GM19397 (cell line): ENCODE measurements around the gene IL12A.
A peak's percentile ranks its signal among the peaks of the same experiment; 100 is the strongest.

Source experiments
- ATAC-seq: cut with Tn5 transposase; IDR thresholded peaks from one replicate; pipeline ENCODE4 v1.9.1; 2021; ENCODE audit warnings: mild to moderate bottlenecking, moderate library complexity; ENCODE audit not compliant: unreplicated experiment

The IL12A gene

GRCh38 chr3:159988617-159989271 is at the start of gene IL12A:
Gene IL12A (plus strand): TSS chr3:159988835.
- peak; percentile 96 for ATAC-seq

DNA sequence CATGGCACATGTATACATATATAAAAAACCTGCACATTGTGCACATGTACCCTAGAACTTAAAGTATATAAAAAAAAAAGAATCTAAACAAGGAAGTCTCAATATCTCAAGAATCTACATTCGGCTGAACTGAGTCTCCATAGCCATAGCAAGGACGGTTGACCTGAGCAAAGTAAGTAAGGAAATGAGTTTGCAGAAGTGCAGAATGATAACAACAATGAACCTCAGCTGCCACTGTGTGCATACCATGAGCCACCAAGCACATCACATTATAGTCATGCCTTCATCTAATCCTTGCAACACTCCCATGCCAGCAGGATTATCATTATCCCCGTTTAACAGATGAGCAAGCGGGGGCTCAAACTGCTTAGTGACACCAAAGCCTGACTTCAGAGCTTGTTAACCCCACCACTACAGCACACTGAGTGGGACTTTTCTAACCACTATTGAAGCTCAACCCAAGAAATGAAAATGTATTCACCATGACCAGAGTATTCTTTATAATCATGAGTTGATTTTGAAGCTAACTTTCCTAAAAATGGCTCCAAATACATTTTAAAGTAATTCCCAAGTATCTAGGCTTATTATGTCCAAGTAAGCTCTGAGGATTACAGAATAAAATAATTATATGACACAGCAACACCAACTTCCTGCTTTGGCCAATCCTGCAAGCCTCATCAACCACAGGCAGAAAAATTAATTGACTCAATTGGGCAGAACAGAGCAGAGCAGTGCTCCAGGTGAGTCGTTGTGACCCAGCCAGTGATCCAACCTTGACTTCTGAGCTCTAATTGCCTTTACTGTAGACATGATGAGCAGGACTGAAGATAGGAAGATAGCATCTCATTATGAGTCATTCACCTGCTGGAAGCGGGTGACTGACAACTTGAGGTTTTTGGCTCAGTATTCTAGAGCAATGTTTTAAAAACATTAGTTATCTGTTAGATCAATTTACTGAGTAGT is 47.3 kb upstream of the IL12A start:
- ATAC-seq: peak; percentile 62

- ATAC-seq: no peak
Measured at GRCh38 chr3:159944781-159945180, 43.9 kb upstream of the IL12A start.

DNA sequence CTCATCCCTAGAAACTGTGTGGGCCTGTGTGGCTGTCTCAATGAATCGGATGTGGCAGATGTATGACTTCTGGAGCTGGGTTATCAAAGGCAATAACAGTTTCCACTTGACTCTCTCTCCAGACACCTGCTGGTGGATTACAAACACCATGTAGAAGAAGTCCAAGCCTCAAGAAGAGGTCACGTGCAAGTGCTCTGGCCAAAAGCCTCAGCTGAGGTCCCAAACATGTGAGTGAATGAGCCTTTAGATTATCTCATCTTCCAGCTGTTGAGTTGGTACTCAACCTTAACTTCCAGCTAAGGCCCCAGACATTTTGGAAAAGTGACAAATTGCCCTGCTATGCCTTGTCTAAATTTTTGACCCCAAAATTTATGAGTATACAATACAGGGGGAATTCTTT is 42.7 kb upstream of the IL12A start:
- no peak for ATAC-seq

DNA sequence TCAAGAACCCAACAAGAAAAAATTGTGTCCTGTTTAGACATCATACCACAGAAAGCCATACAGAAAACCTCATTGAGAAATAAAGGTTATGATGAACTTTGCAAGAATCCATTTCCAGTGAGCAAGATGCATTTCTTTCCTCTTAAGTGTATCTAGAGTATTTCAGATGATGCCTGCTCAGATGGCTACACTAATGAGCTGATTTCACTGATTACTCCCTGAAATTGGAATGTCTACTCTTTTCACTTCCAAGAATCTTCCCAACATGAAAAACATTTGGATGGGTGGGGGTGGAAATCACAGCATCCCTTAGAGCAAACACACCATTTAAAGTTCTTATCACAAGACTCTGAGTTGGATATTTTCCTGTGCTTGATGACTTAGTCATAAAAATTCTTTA is 41.4 kb upstream of the IL12A start:
- no peak for ATAC-seq

GRCh38 chr3:159948429-159949144 is 40.0 kb upstream of the IL12A start:
- peak; percentile 44 for ATAC-seq

DNA sequence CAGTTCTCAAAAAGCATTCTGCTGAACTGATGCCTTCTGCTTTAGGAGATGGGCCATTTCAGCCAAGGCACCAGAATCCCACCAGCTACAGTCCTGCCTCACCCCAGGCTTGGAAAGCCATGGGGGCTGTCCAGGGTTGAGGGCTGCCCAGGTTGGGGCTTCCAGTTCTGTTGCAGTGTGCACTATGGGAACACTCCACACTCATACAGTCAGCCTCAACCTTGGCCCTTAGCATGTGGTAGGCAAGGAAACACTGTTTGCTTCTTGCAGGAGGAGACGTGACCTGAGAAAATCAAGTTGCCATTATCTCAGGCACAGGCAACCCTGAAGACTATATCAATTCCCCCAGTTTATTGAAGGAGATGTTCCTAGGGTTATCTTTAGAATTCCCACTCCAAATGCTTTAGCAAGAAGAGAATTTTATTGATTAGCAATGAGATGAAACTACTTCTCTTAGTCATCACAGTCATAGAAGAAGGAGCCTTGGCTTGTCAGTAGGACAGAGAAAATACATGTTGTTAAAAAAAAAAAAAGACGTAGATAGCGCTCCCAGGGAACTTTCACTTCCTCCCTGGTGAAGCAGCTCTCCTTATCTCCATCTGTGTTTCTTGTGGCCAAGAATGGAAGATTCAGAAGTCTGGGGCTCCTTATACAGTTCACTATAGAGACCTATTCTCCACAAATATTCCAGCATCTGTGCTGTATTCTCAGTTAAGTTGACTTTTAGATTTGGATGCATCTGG is 38.3 kb upstream of the IL12A start:
- peak; percentile 60 for ATAC-seq

GRCh38 chr3:159951540-159951939 is 37.1 kb upstream of the IL12A start:
- ATAC-seq: no peak

DNA sequence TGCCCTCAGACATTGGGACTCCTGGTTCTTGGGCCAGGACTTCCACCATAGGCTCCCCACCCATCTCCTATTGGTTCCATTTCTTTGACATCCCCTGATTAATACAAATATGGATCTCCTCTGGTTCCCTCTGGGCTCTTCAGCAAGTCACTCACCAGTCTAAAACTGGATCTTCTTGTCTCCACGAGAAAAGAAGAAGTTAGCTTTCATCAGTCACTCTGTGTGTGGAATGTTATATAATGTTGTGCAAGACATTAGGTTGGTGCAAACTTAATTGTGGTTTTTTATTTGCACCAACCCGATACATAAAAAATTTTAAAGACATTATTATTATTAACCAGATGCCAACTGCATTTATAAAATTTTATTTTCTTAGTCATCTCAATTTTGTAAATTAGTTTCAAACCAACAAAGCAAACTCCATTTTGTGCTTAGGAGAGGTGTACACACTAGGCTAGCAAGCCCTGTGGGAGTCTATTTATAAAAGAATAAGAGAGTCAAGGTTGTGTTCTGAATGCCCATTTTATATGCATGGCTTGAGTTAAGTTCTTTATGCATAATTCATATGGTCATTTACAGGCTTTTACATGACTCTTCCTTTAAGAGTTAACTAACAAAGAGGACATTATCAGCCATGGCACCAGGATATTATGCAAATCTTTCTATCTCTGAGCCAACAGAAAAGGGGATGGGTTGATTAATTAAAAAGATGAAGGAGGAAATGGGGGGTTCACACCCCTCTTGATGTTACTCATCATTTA is 35.1 kb upstream of the IL12A start:
- no peak for ATAC-seq

DNA sequence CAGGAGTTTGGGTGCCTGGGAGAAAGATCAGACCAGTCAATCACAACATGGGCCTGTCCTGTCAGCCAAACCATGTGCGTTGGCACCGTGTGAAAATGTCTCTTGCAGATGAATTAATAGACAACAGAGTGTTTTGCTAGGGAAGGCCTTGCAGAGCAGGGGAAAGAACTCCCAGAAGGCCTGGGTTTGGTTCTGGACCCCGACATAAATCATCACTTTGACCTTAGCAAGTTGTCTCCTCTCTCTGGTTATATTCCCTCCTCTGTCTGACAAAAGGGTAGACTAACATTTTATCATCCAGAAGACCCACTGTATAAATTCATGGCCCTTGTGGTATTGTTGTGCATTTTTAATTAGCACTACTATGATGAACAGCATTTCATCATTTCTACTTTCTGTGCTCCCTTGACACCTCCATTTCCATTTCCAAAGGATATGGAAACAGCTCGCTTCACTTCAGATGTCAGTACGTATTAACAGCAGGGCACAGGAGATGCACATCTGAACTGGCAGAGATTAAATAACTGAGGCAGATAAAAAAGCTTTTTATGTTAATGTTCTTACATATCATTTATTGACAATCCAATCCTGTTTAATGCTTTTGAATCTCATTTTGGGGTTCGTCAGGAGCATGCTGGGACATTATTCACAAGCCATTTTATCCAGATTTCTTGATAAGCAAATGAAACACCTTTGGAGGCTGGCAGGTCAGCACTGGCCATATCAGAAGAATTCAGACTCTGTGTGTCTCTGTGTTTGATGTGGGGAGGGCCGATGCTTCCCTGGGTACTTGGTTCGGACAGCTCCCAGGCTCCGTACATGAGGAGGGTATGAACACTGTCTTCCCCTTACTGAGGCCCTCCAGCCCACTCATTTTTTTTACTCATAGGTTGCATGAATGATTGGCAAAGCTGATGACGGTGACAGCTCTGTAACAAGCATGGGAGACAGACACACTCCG is 28.2 kb upstream of the IL12A start:
- no peak for ATAC-seq

DNA sequence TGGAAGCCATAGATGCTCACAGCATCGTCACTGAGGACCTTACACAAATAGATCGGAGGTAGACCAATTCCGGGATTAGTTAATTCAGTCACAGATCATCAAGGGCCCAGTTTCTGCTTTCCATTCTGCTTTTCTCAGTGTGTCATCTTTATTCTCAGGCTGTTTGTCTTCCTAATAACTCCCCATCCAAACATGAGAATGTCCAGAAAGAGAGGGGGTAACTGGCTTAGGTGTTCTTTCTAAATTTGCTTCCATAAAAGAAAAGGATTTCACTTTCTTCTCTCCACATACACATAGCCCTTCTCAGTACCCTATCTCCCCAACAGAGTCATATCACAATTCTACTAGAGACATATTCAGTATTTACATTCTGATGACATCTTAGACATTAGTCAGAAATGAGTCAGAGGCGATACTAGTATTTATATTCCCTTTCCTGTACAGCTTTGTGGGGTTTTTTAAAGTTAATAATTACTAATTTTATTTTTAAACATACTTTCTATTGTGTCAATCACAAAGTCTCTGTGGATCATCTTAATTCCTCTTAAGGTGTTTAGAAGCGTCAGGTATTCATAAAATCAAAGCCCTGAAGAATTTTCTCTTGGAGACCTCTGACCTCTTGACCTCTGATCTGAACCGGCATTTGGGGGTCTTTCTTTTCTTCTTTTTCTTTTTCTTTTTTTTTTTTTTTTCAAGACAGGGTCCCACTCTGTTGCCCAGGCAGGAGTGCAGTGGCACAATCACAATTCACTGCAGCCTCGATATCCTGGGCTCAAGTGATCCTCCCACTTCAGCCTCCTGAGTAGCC is 24.3 kb upstream of the IL12A start:
- ATAC-seq: peak; percentile 99

GRCh38 chr3:159971311-159971710 is 17.3 kb upstream of the IL12A start:
- ATAC-seq: no peak

DNA sequence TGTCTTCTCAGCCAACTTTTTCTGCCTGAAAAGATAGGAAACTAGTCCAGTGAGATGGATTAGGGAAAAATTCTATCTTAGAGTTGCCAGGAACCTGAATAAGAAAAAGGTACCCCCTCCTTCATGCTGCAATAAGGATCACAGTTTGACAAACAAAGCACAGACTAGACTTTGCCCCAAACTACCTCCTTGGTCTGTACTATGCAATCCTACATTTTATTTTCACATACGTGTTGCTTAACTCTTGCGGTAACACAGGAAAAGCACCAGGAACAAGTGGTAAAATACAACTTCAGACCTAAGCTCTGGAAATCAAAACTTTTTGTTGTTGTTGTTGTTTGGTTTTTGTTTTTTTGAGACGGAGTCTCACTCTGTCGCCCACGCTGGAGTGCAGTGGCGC is 11.3 kb upstream of the IL12A start:
- no peak for ATAC-seq

- peak; percentile 93 for ATAC-seq
Measured at GRCh38 chr3:159978353-159978752, 10.3 kb upstream of the IL12A start.

DNA sequence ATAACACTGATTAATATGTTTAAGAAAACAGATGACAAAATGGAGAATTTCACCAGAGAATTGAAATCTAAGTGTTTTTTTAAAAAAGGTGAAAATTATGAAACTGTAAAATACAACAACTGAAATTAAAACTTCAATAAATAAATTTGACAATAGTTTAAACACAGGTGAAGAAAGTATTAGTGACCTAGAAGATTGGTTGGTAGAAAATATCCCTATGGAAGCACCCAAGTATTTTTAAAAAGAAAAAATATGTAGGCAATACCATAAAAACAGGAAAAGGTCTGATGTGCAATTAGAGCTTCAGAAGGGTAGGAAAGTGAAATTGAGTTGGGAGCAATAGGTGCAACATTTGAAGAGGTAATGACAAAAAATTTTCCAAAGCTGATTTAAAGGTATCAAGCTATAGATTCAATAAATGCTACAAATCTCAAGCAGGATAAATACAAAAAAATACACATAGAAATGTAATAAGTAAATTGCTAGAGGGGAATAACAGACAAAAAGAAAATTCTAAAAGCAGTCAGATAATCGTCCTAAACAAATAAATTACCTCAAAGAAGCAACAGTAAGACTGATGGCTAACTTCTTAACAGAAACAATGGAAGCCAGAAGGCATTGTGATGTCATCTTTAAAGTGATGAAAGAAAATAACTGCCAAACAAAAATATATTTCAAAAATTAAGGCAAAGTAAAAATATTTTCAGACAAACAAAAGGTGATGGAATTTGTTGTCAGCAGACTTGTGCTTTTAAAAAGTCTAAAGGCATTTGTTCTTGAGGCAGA is 9.5 kb upstream of the IL12A start:
- no peak for ATAC-seq

GRCh38 chr3:159982442-159982974 is 6.1 kb upstream of the IL12A start:
- ATAC-seq: no peak

DNA sequence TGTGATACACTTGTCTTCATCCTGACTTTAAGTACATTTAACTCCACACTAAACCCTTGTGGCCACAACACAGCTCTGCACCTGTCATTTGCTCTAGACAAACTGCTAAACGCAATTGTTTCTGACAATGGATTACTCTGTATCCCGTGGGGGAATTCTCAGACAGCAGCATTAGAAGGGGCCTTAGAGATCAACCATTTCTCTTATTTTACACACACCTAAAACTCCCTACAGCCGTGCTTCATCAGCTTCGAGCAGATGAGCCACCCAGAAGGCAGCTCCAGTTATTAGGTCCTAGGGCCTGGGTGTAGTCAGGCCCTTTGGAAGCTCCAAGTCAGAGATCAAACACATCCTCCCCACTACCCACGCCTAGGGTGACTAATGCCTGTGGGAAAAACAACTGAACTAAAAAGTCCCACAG is 1.3 kb upstream of the IL12A start:
- no peak for ATAC-seq
